Fibroblast of villous mesenchyme (primary cell): ENCODE measurements around the gene ERICH6B. TPM values are rescaled to one million over a fixed set of nuclear protein-coding genes. Genes with fewer than 3 reads are reported as not detected.

Experiments
- DNase-seq: peaks from one replicate; pipeline ENCODE4 v3.0.0-alpha.2; 2010; ENCODE audit warnings: low read depth
- H3K4me3 ChIP-seq: 2 replicates; pipeline ENCODE4 v1.5.1; 2011; ENCODE audit warnings: low read depth, mild to moderate bottlenecking, low read length
- total RNA-seq: library from RNA; depleted of rRNA; stranded (reverse); fragments of >200 nt; gene quantifications from 2 replicates; pipeline ENCODE4 v1.2.3, GENCODE V29; 2012
- TF ChIP-seq, protein P1 (sequence below): IDR thresholded peaks from 2 replicates; pipeline ENCODE4 v1.5.1; 2012; ENCODE audit warnings: low read depth, mild to moderate bottlenecking, low read length; ENCODE audit not compliant: insufficient read depth

The ERICH6B gene
- total RNA-seq, 1 donor: not detected

DNA sequence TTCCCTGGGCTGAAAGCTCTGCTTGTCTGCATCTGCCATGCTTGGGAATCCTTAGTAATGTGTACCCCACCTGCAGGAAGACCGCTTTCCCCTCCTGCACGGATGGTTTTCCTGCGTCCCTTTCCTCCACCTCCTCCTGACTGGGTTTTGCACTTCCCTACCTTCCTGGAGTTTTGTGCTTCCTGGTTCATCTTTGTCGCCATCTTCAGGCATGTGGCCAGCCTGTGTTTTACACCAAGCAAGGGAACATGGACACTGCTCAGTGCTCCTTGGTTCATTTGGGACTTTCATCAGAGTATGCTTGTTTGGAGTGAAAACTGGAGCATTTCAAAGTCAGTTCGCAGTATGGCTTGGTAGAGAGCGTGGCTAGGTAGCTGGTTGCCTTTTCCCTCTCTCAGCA is 30.7 kb downstream of the ERICH6B start:
- H3K4me3 ChIP-seq: no peak overlapping the region
- peak; percentile 27 for DNase-seq
- TF ChIP-seq, protein P1, sequence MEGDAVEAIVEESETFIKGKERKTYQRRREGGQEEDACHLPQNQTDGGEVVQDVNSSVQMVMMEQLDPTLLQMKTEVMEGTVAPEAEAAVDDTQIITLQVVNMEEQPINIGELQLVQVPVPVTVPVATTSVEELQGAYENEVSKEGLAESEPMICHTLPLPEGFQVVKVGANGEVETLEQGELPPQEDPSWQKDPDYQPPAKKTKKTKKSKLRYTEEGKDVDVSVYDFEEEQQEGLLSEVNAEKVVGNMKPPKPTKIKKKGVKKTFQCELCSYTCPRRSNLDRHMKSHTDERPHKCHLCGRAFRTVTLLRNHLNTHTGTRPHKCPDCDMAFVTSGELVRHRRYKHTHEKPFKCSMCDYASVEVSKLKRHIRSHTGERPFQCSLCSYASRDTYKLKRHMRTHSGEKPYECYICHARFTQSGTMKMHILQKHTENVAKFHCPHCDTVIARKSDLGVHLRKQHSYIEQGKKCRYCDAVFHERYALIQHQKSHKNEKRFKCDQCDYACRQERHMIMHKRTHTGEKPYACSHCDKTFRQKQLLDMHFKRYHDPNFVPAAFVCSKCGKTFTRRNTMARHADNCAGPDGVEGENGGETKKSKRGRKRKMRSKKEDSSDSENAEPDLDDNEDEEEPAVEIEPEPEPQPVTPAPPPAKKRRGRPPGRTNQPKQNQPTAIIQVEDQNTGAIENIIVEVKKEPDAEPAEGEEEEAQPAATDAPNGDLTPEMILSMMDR: peak; percentile 55

DNA sequence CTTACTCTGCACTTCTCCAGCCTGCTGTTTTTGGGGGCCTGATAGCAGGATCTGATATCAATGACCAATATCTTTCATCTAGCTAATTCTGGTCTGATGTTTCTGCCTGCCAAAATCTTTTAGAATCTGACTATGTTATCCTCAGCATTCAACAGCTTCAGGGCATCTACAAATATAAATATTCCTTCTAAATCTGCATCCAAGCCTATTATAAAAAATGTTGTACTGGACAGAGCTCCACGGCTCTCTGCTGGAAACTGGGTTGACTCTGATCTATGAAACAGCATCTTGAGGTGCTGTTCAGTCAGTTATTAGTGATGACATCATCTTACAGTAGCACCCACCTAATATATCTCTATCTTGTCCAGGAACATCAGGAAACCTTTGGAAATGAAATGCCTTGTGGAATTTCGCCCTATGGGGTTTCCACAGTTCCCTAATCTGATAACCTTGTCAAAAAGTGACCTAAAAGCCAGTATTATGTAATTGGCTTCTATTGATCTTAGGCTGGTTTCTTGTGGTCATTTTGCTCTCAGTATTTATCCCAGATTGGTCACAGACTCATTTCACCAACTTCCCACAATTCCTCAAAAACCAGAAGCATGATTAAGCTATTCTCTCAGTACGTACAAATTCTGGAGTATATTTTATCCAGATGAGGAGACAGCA is 33.0 kb downstream of the ERICH6B start:
- DNase-seq: no peak
- no peak overlapping the region for H3K4me3 ChIP-seq
- TF ChIP-seq, protein P1: no peak

DNA sequence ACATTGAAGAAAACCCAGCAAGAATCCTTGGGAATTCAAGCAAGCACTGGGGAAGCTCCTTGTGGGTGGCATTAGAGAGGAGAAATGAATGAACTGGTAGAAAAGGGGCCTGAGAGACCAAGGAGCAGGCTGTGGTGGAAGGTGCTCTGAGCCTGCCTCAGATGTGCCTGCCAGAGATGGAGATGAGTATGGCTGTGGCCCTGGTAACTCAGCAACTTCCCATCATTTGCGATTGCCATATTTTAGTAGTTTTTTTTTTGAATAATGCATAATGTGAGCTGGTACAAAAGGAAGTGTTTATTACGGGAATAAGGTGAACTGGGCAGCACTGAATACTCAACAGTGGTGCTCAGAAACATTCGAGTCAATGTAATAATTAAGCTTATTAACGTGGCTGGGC is 39.1 kb downstream of the ERICH6B start:
- no peak overlapping the region for H3K4me3 ChIP-seq
- no peak for DNase-seq
- TF ChIP-seq, protein P1: no peak

DNA sequence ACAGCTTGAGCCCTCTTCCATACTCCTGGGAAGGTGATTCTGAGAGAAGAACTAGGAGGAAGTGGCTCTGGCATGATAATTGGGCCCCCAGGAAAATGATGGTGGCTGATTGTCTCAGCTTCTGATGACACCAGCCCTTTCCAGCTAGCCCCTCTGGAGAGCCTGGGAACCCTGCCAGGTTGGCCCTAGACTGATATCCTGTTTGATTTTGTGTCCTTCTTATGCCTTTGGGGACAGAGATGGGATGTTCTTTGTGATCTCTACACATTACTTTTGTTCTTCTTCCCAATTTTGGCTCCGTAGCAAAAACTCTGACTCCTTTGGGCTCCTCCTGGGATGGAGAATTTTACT is 39.7 kb downstream of the ERICH6B start:
- TF ChIP-seq, protein P1: no peak
- no peak overlapping the region for H3K4me3 ChIP-seq
- DNase-seq: no peak

DNA sequence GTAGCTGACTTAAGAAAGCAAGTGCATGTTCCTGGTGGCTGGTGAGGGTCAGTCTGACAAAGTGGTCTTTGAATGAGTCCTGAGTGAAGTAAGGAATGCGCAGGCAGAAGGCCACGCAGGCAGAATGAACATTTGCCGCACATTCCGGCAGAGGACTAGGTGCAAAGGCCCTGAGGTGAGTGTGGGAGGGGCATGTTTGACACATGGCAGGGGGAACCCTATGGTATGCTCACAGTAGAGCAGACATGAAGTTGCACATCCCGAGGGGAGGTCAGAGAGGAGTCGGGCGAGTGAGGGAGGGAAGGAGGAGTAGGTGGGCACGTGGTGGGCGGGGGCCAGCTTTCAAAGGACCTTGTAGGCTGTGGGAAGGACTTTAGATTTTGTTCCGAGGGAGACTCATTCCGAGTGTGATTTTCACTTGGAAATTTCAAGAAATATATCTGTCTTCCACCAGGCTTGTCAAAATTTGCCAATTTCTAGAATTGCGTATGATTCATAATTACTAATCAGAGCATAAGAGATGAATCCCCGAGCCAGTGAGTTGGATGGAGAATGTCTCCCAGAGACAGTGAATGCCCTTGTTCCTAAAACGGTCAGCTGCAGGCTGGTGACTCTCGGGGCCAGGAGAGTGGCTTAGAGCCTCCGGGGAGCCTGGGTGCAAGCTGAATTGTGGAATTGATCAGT is 40.3 kb downstream of the ERICH6B start:
- no peak overlapping the region for H3K4me3 ChIP-seq
- DNase-seq: no peak
- TF ChIP-seq, protein P1: no peak

DNA sequence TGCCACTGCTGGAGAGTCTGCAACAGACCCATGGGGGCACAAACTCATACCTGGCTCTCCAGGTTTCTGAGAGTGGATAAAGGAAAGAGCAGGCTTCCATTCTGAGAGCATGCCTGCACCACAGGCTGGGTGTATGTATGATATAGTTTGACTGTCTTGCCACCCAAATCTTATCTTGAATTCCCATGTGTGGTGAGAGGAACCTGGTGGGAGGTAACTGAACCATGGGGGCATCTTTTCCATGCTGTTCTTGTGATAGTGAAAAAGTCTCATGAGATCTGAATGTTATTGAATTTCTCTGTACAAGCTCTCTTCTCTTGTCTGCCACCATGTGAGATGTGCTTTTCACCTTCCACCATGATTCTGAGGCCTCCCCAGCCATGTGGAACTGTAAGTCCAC is 50.2 kb downstream of the ERICH6B start:
- DNase-seq: no peak
- TF ChIP-seq, protein P1: no peak
- no peak overlapping the region for H3K4me3 ChIP-seq
